Gastroesophageal sphincter (tissue), 3 donors: Measurements from ENCODE around the gene RPL32.

Experiments
- CTCF ChIP-seq, 4 experiments: fragments of 200-600 bp in 2 of 4; fragments of 450-650 bp in 2 of 4; sonication (generic) in 1 of 4; IDR thresholded peaks; one replicate each; pipeline ENCODE4 v1.5.1; 2017 to 2019; ENCODE audit warnings: antibody characterized with exemption in 4 of 4, mild to moderate bottlenecking in 2 of 4, moderate library complexity in 2 of 4
- EP300 ChIP-seq: sonication (generic); formaldehyde crosslinking; IDR thresholded peaks from one replicate; pipeline ENCODE4 v1.6.1; 2017; ENCODE audit warnings: antibody characterized with exemption, mild to moderate bottlenecking
- POLR2A ChIP-seq, 2 donors: fragments of 450-650 bp; IDR thresholded peaks; one replicate each; pipeline ENCODE4 v1.6.1; 2017; ENCODE audit warnings: antibody characterized with exemption in 2 of 2, mild to moderate bottlenecking in 2 of 2, moderate library complexity in 1 of 2
- POLR2AphosphoS5 ChIP-seq: sonication (generic); formaldehyde crosslinking; IDR thresholded peaks from one replicate; pipeline ENCODE4 v1.6.1; 2017; ENCODE audit warnings: antibody characterized with exemption

GRCh38 chr3:12835052-12835665 lies 6.2 kb downstream of the RPL32 start:
- TF ChIP-seq CTCF (IDR thresholded peaks at IDR 0.05), result no peak
- no peak for TF ChIP-seq POLR2AphosphoS5
- no peak for TF ChIP-seq POLR2A (IDR thresholded peaks at IDR 0.05)
- no peak for TF ChIP-seq EP300
